Myometrial cell (primary cell): ENCODE measurements around the gene NFIC. TPM values are rescaled to one million over a fixed set of nuclear protein-coding genes. Genes with fewer than 3 reads are reported as not detected.

ENCODE experiments used
- total RNA-seq: library from RNA; depleted of rRNA; stranded (reverse); fragments of >200 nt; gene quantifications from 2 replicates; pipeline ENCODE4 v1.2.3, GENCODE V29; 2015

NFIC gene
- total RNA-seq: 38.3 and 43.4 TPM in 2 replicates

DNA sequence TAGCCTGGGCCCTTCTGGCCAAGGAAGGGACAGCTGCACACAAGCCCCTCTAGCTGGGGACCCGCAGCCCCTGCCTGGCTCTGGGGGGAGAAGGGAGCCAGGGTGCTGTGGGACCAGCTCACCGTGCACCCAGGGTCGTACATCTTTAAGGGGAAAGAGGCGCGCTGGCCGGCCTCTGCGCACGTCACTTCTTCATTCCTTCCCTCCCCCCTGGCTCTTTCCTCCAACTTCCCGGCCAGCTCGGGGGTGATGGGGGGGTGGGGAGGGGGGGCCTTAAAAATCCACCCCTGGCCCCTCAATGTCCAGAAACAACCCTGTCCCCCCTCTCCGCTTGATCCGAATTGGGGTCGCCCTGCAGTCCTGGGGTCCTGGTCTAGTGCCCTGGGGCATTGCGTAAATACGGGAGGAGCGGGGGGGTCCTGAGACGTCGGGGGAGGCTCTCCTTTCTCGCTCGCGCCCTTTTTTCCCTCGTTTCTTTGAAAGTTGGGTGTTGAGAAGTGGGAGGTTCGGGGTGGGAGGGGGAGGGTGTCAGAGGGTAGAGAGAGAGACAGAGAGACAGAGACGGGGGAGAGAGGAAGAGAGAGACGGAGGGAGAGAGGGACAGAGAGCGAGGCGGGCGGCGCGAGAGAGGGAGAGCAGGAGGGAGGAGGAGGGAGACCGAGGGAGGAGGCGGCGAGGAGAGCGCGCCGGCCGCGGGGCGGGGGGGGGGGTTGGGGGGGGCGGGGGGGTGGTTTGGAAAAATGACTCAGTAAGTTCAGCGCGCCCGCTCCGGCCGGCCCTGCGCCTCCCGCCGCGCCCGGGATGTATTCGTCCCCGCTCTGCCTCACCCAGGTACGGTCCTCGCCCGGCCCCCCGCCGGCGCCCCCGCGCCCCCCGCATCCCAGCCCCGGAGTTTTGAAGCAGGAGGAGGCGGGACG is at the start of gene NFIC:
Gene NFIC, plus strand, starts transcription at position 748 of the 917 bp plus-strand sequence. Its CDS starts 54 bp downstream, at position 802.

DNA sequence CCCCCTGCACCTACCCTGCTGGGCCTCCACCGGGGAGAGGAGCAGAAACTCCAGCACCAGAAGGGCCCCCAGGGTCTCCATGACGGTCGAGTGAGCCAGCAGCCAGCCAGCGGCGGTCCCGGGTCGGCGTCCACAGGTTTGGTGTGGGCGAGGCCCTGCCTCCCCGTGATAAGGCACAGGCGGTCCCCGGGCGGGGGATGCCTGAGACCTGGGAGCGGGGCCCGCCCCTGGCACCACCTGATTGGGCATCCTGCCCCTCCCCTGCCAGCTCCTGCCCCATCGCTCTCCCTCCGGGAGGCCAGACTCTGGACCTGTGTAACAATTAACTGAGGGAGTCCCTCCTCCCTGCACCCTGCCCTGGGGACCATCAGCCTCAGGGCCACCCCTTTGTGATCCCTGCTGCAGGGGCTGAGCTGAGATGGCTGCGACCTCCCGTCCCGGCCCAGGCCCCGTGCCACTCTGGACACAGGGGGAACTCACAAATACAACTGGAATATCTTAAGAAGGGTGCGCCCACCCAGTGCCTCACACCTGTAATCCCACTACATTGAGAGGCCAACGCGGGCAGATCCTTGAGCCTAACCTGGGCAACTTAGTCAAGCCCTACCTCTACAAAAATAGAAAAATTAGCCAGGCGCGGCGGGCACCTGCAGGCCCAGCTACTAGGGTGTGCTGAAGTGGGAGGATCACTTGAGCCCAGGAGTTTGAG is 114.2 kb downstream of the NFIC start, which contains the start of gene SMIM24:
Gene SMIM24, minus strand, starts transcription at position 143 of the 709 bp plus-strand sequence. Its CDS starts 62 bp downstream, at position 81.

DNA sequence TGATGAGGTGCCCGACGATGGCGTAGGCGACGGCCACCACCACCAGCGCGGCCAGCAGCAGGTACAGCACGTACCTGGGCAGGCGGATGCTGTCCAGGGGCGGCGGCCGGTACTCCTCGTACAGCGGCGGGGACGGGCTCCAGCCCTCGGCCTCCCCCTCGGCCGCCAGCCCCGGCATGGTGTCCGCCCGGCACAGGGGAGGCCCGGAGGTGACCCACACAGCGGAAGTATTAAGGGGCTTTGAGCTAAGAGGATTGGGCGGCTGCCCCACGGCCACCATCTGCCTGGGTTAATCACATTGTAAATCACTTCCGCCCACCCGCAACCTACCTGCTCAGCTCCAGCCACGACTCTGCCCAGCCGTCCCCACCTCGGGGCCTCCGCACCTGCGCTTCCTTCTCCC is 116.8 kb downstream of the NFIC start, which contains the start of gene SMIM44:
Gene SMIM44, minus strand, starts transcription at position 216 of the 403 bp plus-strand sequence. Its CDS starts 38 bp downstream, at position 178.

DNA sequence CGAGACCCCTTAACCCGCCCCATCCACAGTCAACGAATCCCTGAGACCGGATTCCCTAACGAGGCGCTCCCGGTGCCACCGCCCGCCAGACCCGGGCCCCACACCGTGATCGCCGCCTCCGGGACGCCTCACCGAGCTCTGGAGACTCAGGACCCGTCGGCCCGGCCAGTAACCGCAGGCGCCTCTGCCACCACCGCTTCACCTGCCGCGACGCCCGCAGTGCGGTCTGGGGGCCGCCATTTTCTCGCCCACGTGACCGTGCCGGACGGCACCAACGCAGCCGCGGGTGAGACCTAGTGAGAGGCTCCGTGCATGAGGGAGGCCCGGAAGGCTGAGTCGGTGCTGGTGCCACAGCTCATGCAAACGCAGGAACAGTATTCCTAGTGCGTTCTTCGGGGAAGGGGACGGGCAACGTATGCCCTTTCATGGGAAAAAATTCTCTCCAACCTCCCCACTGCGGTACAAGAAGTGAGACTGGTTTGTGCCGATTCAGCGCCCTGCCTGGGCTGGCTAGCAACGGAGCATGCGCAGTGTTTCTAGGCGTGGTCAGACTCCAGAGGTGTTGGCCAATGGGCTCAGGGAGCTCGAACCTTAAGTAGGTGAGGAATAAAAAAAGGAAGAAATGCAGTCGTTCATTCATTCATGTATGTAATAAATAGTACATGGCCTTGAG is 134.2 kb downstream of the NFIC start, which contains the start of gene DOHH:
Gene DOHH, minus strand, starts transcription at position 246 of the 673 bp plus-strand sequence. CDS start 3,860 bp downstream, outside the sequence.

DNA sequence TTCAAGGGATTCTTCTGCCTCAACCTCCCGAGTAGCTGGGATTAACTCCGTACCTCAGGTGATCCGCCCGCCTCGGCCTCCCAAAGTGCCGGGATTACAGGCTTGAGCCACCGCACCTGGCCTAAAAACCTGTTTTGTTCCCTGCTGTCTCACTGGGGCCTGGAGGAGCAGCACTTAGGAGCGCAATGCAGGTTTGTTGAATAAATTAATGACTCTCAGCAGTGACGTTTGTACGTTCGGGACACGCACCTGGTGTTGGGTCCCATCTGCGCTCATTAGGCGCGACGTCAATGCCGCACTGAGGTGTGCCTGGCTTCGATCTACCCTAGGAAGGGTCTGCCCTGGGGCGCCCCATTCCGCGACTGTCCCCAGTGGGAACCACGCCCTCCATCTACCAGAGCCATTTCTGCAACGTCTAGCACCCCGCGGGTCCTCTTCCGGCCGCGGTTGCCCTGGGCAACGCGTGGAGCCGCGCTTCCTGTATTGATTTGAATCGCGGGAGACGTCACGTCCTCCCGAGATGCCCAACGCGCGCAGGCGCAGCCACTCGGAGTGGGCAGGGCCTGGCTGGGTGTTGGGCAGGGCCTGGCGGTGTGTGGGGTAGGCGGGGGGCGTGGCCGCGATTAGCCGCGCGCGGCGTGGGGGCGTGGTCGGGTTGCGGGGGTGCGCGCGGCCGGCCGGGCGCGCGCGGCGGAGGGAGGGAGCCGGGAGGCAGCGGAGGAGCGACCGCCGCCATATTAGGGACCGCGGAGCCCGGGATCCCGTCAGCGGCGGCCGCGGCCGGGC is 139.4 kb downstream of the NFIC start, which contains the start of gene FZR1:
Gene FZR1, plus strand, starts transcription at position 714 of the 786 bp plus-strand sequence. CDS start 16,679 bp downstream, outside the sequence.

Other genes starting within 250 kb of the NFIC start
- 0.35 TPM in 1 of 2 replicates, not detected in the other for gene GNA15, start 230.6 kb upstream of the NFIC start, total RNA-seq
- gene S1PR4, start 187.8 kb upstream of the NFIC start, total RNA-seq: not detected in 2 replicates
- gene NCLN, start 180.7 kb upstream of the NFIC start, total RNA-seq: 124 and 130 TPM in 2 replicates
- gene CELF5, start 141.9 kb upstream of the NFIC start, total RNA-seq: not detected in 2 replicates
- not detected in 2 replicates for gene SMIM24, start 113.9 kb downstream of the NFIC start, total RNA-seq
- not detected in 2 replicates for gene SMIM44, start 116.9 kb downstream of the NFIC start, total RNA-seq
- gene DOHH, start 134.1 kb downstream of the NFIC start, total RNA-seq: 12.7 and 20.0 TPM in 2 replicates
- gene FZR1, start 139.7 kb downstream of the NFIC start, total RNA-seq: 47.0 and 48.1 TPM in 2 replicates
- not detected in 2 replicates for gene TEKTIP1, start 172.6 kb downstream of the NFIC start, total RNA-seq
- 107 and 146 TPM in 2 replicates for gene MFSD12, start 191.0 kb downstream of the NFIC start, total RNA-seq
- gene HMG20B, start 206.4 kb downstream of the NFIC start, total RNA-seq: 154 and 181 TPM in 2 replicates
- gene GIPC3, start 218.9 kb downstream of the NFIC start, total RNA-seq: under 0.01 and 0.18 TPM in 2 replicates
- gene TBXA2R, start 240.3 kb downstream of the NFIC start, total RNA-seq: 3.2 and 8.6 TPM in 2 replicates